T-helper 17 cell (primary cell): ENCODE measurements around the gene TMEM87A. TPM values are rescaled to one million over a fixed set of nuclear protein-coding genes. Genes with fewer than 3 reads are reported as not detected.
"Not testable (repeated sequence)": the region's sequence is repeated elsewhere in the genome, so short reads cannot be mapped to it uniquely, and the experiment has no call there.

ENCODE experiments used
- ATAC-seq: fragments of 150-1000 bp; cut with Tn5 transposase; 2 replicates; pipeline ENCODE4 v1.10.0; 2021; ENCODE audit warnings: mild to moderate bottlenecking, moderate library complexity
- DNase-seq, 3 donors: peaks; one replicate each; pipeline versions ENCODE4 v3.0.0 to v3.0.0-alpha.2; 2020 to 2021
- H3K9me3 ChIP-seq: one replicate; pipeline ENCODE4 v1.7.0; 2013; ENCODE audit warnings: low read length, mild to moderate bottlenecking; ENCODE audit not compliant: control insufficient read depth, poor library complexity, severe bottlenecking
- H3K27ac Mint-ChIP-seq: one replicate; pipeline ENCODE4 v1.8.0; 2022; ENCODE audit warnings: mild to moderate bottlenecking, moderate library complexity, mixed read lengths
- H3K27me3 Mint-ChIP-seq: one replicate; pipeline ENCODE4 v1.8.0; 2022; ENCODE audit warnings: mixed read lengths
- H3K36me3 Mint-ChIP-seq: one replicate; pipeline ENCODE4 v1.8.0; 2022; ENCODE audit warnings: low read depth, mixed read lengths
- H3K4me1 Mint-ChIP-seq: one replicate; pipeline ENCODE4 v1.8.0; 2022; ENCODE audit warnings: mild to moderate bottlenecking, mixed read lengths
- H3K4me3 Mint-ChIP-seq: one replicate; pipeline ENCODE4 v1.8.0; 2022; ENCODE audit warnings: mild to moderate bottlenecking, moderate library complexity, mixed read lengths
- total RNA-seq, 4 donors: library from RNA in 2 of 4; stranded (reverse) in 2 of 4; gene quantifications; one replicate each; pipeline ENCODE4 v1.2.3 and lab custom pipeline; 2022 to 2026

Gene TMEM87A
- total RNA-seq (10 to 100 TPM; 54.7 to 66.5 TPM), total RNA-seq (lab: John Stamatoyannopoulos, UW) (92.9 to 117 reads per million in 2 donors)

DNA sequence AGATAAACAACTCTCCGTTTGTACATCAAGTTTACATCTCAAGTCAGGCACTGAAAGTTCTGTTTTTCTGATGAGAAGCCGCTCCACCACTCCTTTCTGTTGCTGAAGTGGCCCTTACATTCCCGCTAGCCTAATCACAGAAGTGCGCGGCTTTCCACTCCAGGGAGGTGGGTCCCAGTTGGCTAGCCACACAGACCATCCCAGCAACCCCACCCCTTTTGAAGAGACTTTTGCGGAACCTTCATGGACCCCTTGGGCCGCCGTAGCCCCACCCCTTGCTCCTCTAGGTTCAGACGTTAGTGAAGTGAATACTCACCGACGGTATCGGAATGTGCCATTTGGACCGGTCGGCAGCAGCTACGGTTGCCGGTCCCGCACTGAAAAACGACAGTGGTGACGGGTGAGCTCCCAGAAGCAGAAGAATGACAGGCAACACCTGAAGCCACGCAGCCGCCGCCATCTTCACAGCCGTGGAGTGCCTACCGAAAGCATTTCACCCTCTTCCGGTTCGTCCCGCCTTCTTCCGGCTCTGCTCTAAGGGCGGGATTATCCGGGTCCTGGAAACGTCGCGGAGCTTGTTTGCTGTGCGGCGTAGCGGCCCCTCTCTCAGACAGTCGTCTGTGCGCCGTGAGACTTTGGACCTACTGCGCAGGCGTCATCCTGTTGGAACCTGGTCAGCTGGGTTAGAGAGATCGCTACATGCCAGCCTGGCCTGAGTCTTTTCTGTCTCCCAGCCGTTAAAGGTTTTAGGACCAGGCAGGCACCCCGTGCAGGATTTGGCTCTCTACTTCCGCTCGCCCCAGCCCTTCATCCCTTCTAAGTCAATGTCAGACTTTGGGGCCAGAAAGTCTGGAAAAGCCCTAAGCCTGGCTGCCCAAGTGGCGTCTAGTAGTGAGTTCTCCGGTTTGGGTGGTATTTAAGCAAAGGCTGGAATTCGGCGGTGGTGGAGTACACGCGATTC, at the start of gene TMEM87A, which contains the start of gene GANC:
Gene TMEM87A, minus strand, starts transcription at position 495 of the 961 bp plus-strand sequence. Its CDS starts 35 bp downstream, at position 460.
Gene GANC, plus strand, starts transcription at position 263 of the 961 bp plus-strand sequence. CDS start 1,281 bp downstream, outside the sequence.
- Mint-ChIP-seq H3K36me3 (peaks cover 3% of the 10 kb centered on the region), H3K27me3 (no peaks in the 10 kb centered on the region), H3K4me3 (peak within 1 kb of the TSS; percentile 98), H3K4me1 (peaks cover 40% of the 10 kb centered on the region), H3K27ac (peak within 1 kb of the TSS; percentile 99)
- DNase-seq (peak; percentile 86 to 92 (median 86)), ATAC-seq (peak; percentile 93)
- no peaks in the 10 kb centered on the region for H3K9me3 ChIP-seq

DNA sequence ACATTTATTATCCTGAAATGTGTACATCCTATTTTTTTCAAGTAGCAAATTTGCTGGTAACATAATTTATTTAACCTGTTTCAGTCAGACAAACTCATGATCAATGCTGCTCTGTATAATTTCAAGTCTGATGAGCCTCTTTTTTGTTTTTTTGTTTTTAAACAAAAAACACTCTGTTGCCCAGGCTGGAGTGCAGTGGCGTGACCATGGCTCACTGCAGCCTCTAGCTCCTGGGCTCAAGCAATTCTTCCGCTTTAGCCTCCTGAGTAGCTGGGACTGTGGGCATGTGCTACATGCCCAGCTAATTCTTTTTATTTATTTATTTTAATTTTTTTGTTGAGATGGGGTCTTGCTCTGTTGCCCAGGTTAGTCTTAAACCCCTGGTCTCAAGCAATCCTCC, 46.0 kb upstream of the TMEM87A start:
- ATAC-seq (no peak), DNase-seq (no peak)
- H3K27me3 Mint-ChIP-seq: no peaks in the 10 kb centered on the region
- H3K9me3 ChIP-seq: no peaks in the 10 kb centered on the region
- H3K27ac Mint-ChIP-seq: peak overlapping the region; percentile 56
- H3K4me1 Mint-ChIP-seq: no peaks in the 10 kb centered on the region
- no peak overlapping the region for H3K4me3 Mint-ChIP-seq
- peaks cover 14% of the 10 kb centered on the region for H3K36me3 Mint-ChIP-seq

DNA sequence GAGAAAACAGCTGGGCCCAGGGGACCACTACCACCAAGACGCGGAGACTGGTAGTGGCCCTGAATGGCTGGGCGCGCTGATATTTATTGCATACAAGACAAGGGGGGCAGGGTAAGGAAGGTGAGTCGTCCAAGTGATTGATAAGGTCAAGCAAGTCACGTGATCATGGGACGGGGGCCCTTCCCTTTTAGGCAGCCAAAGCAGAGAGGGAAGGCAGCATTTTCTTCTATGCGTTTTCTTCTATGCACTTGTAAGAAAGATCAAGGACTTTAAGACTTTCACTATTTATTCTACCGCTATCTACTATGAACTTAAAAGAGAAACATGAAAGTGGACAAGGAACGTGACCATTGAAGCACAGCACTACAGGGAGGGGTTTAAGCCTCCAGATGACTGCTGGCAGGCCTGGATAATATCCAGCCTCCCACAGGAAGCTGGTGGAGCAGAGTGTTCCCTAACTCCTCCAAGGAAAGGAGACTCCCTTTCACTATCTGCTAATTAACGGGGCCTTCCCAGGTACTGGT, 43.1 kb upstream of the TMEM87A start:
- not testable (repeated sequence) for H3K4me1 Mint-ChIP-seq, DNase-seq, ATAC-seq, H3K36me3 Mint-ChIP-seq, H3K27me3 Mint-ChIP-seq, H3K9me3 ChIP-seq, H3K27ac Mint-ChIP-seq, H3K4me3 Mint-ChIP-seq

GRCh38 chr15:42315521-42315920, 42.3 kb upstream of the TMEM87A start:
- no peaks in the 10 kb centered on the region for H3K9me3 ChIP-seq
- DNase-seq (no peak), ATAC-seq (no peak)
- Mint-ChIP-seq H3K4me3 (no peak overlapping the region), H3K4me1 (no peaks in the 10 kb centered on the region), H3K27ac (no peak overlapping the region), H3K27me3 (no peaks in the 10 kb centered on the region), H3K36me3 (peaks cover 13% of the 10 kb centered on the region)

- no peak overlapping the region for H3K4me3 Mint-ChIP-seq
- no peak overlapping the region for H3K27ac Mint-ChIP-seq
- H3K9me3 ChIP-seq: no peaks in the 10 kb centered on the region
- ATAC-seq (no peak), DNase-seq (no peak)
- peaks cover 15% of the 10 kb centered on the region for H3K36me3 Mint-ChIP-seq
- no peaks in the 10 kb centered on the region for H3K27me3 Mint-ChIP-seq
- H3K4me1 Mint-ChIP-seq: peaks cover 2% of the 10 kb centered on the region
Observed at GRCh38 chr15:42314818-42315217, 41.6 kb upstream of the TMEM87A start.

DNA sequence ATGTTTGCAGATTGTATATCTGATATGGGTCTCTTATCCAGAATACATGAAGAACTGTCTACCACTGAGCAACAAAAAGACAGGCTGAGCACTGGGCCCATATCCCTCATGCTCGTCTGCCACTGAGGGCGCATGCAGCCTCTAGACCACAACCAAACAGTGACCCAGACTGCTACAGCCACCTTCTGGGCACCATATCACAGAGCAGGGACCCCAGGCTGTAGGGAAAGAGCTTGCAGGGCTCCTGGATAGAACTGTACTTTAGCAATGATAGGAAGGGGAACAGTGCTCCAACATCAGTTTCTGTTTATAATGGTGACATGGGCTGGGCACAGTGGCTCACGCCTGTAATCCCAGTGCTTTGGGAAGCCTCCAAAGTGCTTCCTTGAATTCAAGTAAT, 40.2 kb upstream of the TMEM87A start:
- peaks cover 3% of the 10 kb centered on the region for H3K4me1 Mint-ChIP-seq
- peaks cover 15% of the 10 kb centered on the region for H3K36me3 Mint-ChIP-seq
- no peak for DNase-seq
- no peak for ATAC-seq
- peak overlapping the region; percentile 24 for H3K27ac Mint-ChIP-seq
- no peaks in the 10 kb centered on the region for H3K27me3 Mint-ChIP-seq
- no peak overlapping the region for H3K4me3 Mint-ChIP-seq
- no peaks in the 10 kb centered on the region for H3K9me3 ChIP-seq

GRCh38 chr15:42306681-42307080, 33.4 kb upstream of the TMEM87A start:
- H3K4me1 Mint-ChIP-seq: peaks cover 3% of the 10 kb centered on the region
- peaks cover 7% of the 10 kb centered on the region for H3K36me3 Mint-ChIP-seq
- H3K27ac Mint-ChIP-seq: no peak overlapping the region
- no peak overlapping the region for H3K4me3 Mint-ChIP-seq
- ATAC-seq (no peak), DNase-seq (no peak)
- H3K9me3 ChIP-seq: no peaks in the 10 kb centered on the region
- H3K27me3 Mint-ChIP-seq: no peaks in the 10 kb centered on the region

DNA sequence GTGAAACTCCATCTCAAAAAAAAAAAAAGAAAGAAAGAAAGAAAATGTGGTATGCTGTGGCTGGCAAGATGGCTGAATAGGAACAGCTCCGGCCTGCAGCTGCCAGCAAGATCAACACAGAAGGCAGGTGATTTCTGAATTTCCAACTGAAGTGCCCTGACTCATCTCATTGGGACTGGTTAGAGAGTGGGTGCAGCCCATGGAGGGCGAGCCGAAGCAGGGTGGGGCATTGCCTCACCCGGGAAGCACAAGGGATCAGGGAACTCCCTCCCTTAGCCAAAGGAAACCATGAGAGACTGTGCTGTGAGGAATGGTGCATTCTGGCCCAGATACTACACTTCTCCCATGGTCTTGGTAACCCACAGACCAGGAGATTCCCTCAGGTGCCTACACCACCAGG, 27.8 kb upstream of the TMEM87A start:
- H3K27ac Mint-ChIP-seq, DNase-seq, H3K4me3 Mint-ChIP-seq, H3K27me3 Mint-ChIP-seq, H3K9me3 ChIP-seq, ATAC-seq, H3K4me1 Mint-ChIP-seq: not testable (repeated sequence)
- peaks cover 12% of the 10 kb centered on the region for H3K36me3 Mint-ChIP-seq

- peaks cover 16% of the 10 kb centered on the region for H3K36me3 Mint-ChIP-seq
- H3K9me3 ChIP-seq: no peaks in the 10 kb centered on the region
- H3K4me1 Mint-ChIP-seq: no peaks in the 10 kb centered on the region
- H3K4me3 Mint-ChIP-seq: no peak overlapping the region
- DNase-seq (no peak), ATAC-seq (no peak)
- no peak overlapping the region for H3K27ac Mint-ChIP-seq
- no peaks in the 10 kb centered on the region for H3K27me3 Mint-ChIP-seq
Observed at GRCh38 chr15:42289166-42289565, 15.9 kb upstream of the TMEM87A start.

GRCh38 chr15:42287931-42288330, 14.7 kb upstream of the TMEM87A start:
- Mint-ChIP-seq H3K4me1 (no peaks in the 10 kb centered on the region), H3K36me3 (peaks cover 16% of the 10 kb centered on the region), H3K27me3 (no peaks in the 10 kb centered on the region), H3K27ac (no peak overlapping the region), H3K4me3 (no peak overlapping the region)
- DNase-seq (no peak), ATAC-seq (no peak)
- H3K9me3 ChIP-seq: no peaks in the 10 kb centered on the region

- Mint-ChIP-seq H3K4me1 (no peaks in the 10 kb centered on the region), H3K36me3 (peaks cover 12% of the 10 kb centered on the region), H3K27ac (no peak overlapping the region), H3K27me3 (no peaks in the 10 kb centered on the region), H3K4me3 (no peak overlapping the region)
- no peaks in the 10 kb centered on the region for H3K9me3 ChIP-seq
- ATAC-seq: no peak
- no peak for DNase-seq
Observed at GRCh38 chr15:42286445-42287029, 13.3 kb upstream of the TMEM87A start.

DNA sequence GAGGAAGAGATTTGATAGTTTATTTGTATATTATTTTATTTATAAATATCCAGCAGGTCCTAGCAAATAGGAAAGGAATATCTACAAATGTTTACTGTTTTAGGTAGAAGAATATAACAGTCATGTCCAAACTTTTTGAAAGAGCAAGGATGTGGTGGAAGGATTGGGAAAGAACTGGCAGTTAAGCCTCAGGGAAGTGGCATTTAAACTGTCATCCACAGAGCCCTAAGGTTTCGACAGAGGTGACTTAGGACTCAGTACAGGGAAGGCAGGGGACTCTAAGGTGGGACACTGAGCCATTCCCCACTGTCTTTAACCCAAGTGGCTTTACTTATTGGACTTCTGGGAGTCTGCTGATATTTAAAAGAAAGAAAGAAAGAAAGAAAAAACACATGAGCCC, 11.8 kb upstream of the TMEM87A start:
- Mint-ChIP-seq H3K4me1 (no peaks in the 10 kb centered on the region), H3K27ac (no peak overlapping the region), H3K4me3 (no peak overlapping the region), H3K27me3 (no peaks in the 10 kb centered on the region), H3K36me3 (peaks cover 10% of the 10 kb centered on the region)
- ATAC-seq (no peak), DNase-seq (no peak)
- H3K9me3 ChIP-seq: no peaks in the 10 kb centered on the region

DNA sequence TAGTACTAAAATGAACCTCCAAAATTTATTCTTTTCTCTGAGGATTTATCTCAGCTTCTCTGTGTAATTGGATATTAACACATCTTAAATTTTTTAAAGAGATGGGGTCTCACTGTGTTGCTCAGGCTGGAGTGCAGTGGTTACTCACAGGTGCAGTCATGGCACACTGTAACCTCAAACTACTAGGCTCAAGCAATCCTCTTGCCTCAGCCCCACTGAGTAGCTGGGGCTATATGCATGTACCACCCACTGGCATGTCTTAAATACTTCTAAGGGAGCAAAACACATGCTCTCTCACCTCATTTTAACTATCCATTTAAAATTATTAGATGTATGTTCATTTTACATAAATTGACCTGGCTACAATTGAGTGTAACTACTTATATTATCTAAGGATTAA, 11.3 kb upstream of the TMEM87A start:
- DNase-seq (no peak), ATAC-seq (no peak)
- H3K27ac Mint-ChIP-seq: no peak overlapping the region
- H3K9me3 ChIP-seq: no peaks in the 10 kb centered on the region
- H3K4me1 Mint-ChIP-seq: no peaks in the 10 kb centered on the region
- no peaks in the 10 kb centered on the region for H3K27me3 Mint-ChIP-seq
- no peak overlapping the region for H3K4me3 Mint-ChIP-seq
- H3K36me3 Mint-ChIP-seq: peaks cover 11% of the 10 kb centered on the region
